ENCODE measurements around the gene SYNGR4. TPM values are rescaled to one million over a fixed set of nuclear protein-coding genes. Genes with fewer than 3 reads are reported as not detected.

The SYNGR4 gene
- polyA plus RNA-seq, 1 donor (not counting 4 experiments of a cell fraction or from before 2014, with no cell fraction given) = not detected

DNA sequence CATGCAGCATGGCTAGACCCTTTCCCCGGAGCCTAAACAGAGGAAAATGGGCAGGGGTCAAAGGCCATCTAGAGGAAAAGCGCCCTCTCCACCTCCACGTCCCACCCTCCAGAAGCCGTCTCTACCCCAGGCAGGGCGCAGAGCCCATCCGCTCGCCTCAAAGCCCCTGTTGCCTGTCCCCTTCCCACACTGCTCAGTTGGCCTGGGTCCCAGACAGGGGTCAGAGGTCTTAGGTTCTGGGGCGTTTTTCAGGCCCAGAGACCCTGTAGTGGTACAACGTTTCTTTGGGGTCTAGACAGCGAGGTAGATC lies 712 bp upstream of the SYNGR4 start:
- H3K9ac ChIP-seq (ENCODE audit: control insufficient read depth, extremely low read depth, insufficient read depth, low read length) = peak overlapping the region; percentile 93
- no peak for DNase-seq (ENCODE audit: low read depth, low spot score)
- H3K4me3 ChIP-seq (ENCODE audit: control insufficient read depth in 2 of 3, extremely low read depth in 1 of 3, insufficient read depth in 2 of 3, low read depth in 1 of 3, low read length in 3 of 3) = peak overlapping the region; percentile 37 to 87 (median 70)
- H3K4me2 ChIP-seq (ENCODE audit: control insufficient read depth, extremely low read depth, insufficient read depth, low read depth, low read length) = peak overlapping the region; percentile 100
- no peak for TF ChIP-seq EZH2 (IDR thresholded peaks at IDR 0.05; ENCODE audit: low read length)
- TF ChIP-seq, protein P1, sequence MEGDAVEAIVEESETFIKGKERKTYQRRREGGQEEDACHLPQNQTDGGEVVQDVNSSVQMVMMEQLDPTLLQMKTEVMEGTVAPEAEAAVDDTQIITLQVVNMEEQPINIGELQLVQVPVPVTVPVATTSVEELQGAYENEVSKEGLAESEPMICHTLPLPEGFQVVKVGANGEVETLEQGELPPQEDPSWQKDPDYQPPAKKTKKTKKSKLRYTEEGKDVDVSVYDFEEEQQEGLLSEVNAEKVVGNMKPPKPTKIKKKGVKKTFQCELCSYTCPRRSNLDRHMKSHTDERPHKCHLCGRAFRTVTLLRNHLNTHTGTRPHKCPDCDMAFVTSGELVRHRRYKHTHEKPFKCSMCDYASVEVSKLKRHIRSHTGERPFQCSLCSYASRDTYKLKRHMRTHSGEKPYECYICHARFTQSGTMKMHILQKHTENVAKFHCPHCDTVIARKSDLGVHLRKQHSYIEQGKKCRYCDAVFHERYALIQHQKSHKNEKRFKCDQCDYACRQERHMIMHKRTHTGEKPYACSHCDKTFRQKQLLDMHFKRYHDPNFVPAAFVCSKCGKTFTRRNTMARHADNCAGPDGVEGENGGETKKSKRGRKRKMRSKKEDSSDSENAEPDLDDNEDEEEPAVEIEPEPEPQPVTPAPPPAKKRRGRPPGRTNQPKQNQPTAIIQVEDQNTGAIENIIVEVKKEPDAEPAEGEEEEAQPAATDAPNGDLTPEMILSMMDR (optimal IDR thresholded peaks at IDR 0.05 in 1 of 3, IDR thresholded peaks at IDR 0.05 in 1 of 3, conservative IDR thresholded peaks at IDR 0.05 in 1 of 3; ENCODE audit: extremely low read depth in 1 of 3, insufficient read depth in 2 of 3, low read length in 3 of 3) = no peak
- no peaks in the 10 kb centered on the region for H3K9me1 ChIP-seq (ENCODE audit: control insufficient read depth, extremely low read depth, insufficient read depth, low read length)
- dilution Hi-C loops (cut with MboI; ENCODE audit: extremely low pct_ligation_motif_present, low sequenced_read_pairs) = no loop called here
- H3K4me1 ChIP-seq (ENCODE audit: control insufficient read depth, extremely low read depth, insufficient read depth, low read length) = peaks cover 9% of the 10 kb centered on the region
- peaks cover 0 to 3% of the 10 kb centered on the region in 2 experiments for H3K36me3 ChIP-seq (ENCODE audit: control insufficient read depth in 2 of 2, extremely low read depth in 1 of 2, insufficient read depth in 2 of 2, low read length in 2 of 2)
- H3K9me3 ChIP-seq (ENCODE audit: control insufficient read depth, low read depth, low read length) = no peaks in the 10 kb centered on the region
- H2AFZ ChIP-seq (ENCODE audit: control insufficient read depth, low read length) = peak overlapping the region; percentile 94
- H3K27me3 ChIP-seq (ENCODE audit: control insufficient read depth, extremely low read depth, insufficient read depth, low read length) = no peaks in the 10 kb centered on the region
- no peak for FAIRE-seq
- H3K79me2 ChIP-seq (ENCODE audit: control insufficient read depth, insufficient read depth, low read length) = no peaks in the 10 kb centered on the region
- peak overlapping the region; percentile 93 for H3K27ac ChIP-seq (ENCODE audit: control insufficient read depth, insufficient read depth, low read length)
- H4K20me1 ChIP-seq (ENCODE audit: control insufficient read depth, extremely low read depth, insufficient read depth, low read length) = no peaks in the 10 kb centered on the region

DNA sequence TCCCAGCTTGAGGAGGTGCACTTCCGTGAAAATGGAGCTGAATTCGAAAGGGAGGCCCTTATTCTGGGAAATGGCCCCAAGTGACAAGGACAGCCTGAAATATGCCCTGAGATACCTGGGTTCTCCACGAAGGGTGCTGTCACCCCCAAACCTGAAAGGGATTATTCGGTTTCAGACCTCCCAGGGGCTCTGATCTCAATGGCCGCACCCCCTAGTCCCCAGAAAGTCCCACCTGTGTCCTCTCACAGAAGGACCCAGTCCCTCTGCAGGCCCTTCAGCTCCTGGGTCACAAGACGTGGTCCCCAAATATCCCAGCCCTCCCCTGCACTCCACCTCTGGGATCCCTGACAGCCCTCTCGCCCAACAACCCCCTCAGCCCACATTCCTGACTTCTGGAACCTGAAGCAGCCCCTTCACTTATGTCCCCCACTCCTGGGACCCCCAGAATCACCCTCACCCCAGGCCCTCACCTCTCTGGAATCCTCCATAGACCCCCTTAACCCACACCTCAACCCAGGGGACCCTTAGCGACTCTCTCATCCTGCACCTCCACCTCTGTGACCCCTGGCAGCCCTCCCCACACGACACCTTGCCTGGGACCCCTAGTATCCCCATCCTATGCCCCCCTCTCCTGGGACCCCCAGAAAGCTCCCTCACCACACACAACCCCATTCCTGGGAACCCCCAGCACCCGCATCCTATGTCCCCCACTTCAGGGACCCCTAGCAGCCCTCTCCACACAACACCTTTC lies 606 bp downstream of the SYNGR4 start:
- Histone ChIP-seq H3K9ac (ENCODE audit: control insufficient read depth, extremely low read depth, insufficient read depth, low read length) (peak overlapping the region; percentile 28), H3K4me2 (ENCODE audit: control insufficient read depth, extremely low read depth, insufficient read depth, low read depth, low read length) (peak overlapping the region; percentile 54)
- dilution Hi-C loops (cut with MboI; ENCODE audit: extremely low pct_ligation_motif_present, low sequenced_read_pairs) = no loop called here

More for the DNA sequence above, 606 bp downstream of the SYNGR4 start:
- Histone ChIP-seq H3K4me3 (ENCODE audit: control insufficient read depth in 2 of 3, extremely low read depth in 1 of 3, insufficient read depth in 2 of 3, low read depth in 1 of 3, low read length in 3 of 3) (peak overlapping the region in 2 of 3 experiments; percentile 2 to 37), H2AFZ (ENCODE audit: control insufficient read depth, low read length) (peak overlapping the region; percentile 4), H3K4me1 (ENCODE audit: control insufficient read depth, extremely low read depth, insufficient read depth, low read length) (peaks cover 9% of the 10 kb centered on the region), H3K27me3 (ENCODE audit: control insufficient read depth, extremely low read depth, insufficient read depth, low read length) (no peaks in the 10 kb centered on the region), H4K20me1 (ENCODE audit: control insufficient read depth, extremely low read depth, insufficient read depth, low read length) (no peaks in the 10 kb centered on the region), H3K27ac (ENCODE audit: control insufficient read depth, insufficient read depth, low read length) (peak overlapping the region; percentile 50), H3K36me3 (ENCODE audit: control insufficient read depth in 2 of 2, extremely low read depth in 1 of 2, insufficient read depth in 2 of 2, low read length in 2 of 2) (peaks cover 0 to 3% of the 10 kb centered on the region in 2 experiments), H3K79me2 (ENCODE audit: control insufficient read depth, insufficient read depth, low read length) (no peaks in the 10 kb centered on the region), H3K9me1 (ENCODE audit: control insufficient read depth, extremely low read depth, insufficient read depth, low read length) (no peaks in the 10 kb centered on the region), H3K9me3 (ENCODE audit: control insufficient read depth, low read depth, low read length) (no peaks in the 10 kb centered on the region)
- FAIRE-seq = peak; percentile 48
- DNase-seq (ENCODE audit: low read depth, low spot score) = no peak
- TF ChIP-seq, protein P1 (optimal IDR thresholded peaks at IDR 0.05 in 1 of 3, IDR thresholded peaks at IDR 0.05 in 1 of 3, conservative IDR thresholded peaks at IDR 0.05 in 1 of 3; ENCODE audit: extremely low read depth in 1 of 3, insufficient read depth in 2 of 3, low read length in 3 of 3) = no peak
- TF ChIP-seq EZH2 (IDR thresholded peaks at IDR 0.05; ENCODE audit: low read length) = no peak

Data from keratinocyte (primary cell).